Measurements from ENCODE around the gene APOL2. TPM values are rescaled to one million over a fixed set of nuclear protein-coding genes. Genes with fewer than 3 reads are reported as not detected.
"Not testable (repeated sequence)": the region's sequence is repeated elsewhere in the genome, so short reads cannot be mapped to it uniquely, and the experiment has no call there.

Gene APOL2
- total and polyA plus RNA-seq, 8 donors, result 29.0 to 63.0 (median 35.0) TPM

DNA sequence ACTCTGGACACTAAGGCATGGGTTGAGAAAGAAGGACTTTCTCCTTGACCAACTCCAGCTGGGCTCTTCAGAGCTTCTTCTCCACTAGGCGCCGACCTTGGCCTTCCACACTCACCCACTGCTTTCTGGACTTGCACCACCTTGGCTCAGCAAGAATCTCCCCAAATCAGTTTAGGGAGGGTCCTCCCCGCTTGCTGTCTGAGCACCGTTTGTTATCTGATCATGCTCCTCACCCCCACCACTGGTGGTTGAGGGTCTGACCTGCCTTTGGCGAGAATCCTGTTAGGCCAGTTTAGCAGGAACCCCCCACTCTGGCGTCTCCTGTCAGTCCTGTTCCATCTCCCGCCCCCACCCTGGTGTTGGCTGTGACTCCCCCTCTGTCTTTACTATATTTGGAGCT lies 10.4 kb downstream of the APOL2 start:
- Histone ChIP-seq H3K4me1 (peaks cover 0 to 13% of the 10 kb centered on the region in 2 donors), H3K4me3 (no peak overlapping the region), H3K9me3 (no peaks in the 10 kb centered on the region), H3K36me3 (peaks cover 3 to 88% of the 10 kb centered on the region in 2 donors), H3K27ac (no peak overlapping the region), H3K27me3 (no peaks in the 10 kb centered on the region)
- no peak for DNase-seq
- no peak for ATAC-seq
- no peak for TF ChIP-seq CTCF (IDR thresholded peaks at IDR 0.05)
- intact Hi-C loops (cut with DNase I), result no loop called here

DNA sequence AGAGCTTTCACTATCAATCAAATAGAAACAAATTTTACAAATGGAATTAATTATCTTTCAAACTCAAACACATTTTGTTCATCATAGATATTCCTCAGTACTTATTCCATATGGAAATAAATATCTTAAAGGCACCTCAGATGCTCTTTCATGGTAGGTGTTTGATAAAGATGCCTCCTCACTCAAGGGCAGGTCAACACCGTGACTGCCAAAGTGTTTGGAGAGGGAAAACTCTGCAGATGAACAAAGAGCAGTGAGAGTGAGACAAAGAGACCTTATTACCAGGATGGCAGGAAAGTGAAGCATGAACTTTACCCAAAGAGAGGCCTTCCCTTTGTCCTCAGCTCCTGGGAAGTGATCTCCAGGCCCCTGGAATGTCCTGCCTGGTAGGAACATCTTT lies 11.0 kb downstream of the APOL2 start:
- peaks cover 3 to 83% of the 10 kb centered on the region in 2 donors for H3K36me3 ChIP-seq
- H3K27ac ChIP-seq; H3K9me3 ChIP-seq; H3K4me3 ChIP-seq; H3K27me3 ChIP-seq; DNase-seq; H3K4me1 ChIP-seq; intact Hi-C loops (cut with DNase I); ATAC-seq: not testable (repeated sequence)

DNA sequence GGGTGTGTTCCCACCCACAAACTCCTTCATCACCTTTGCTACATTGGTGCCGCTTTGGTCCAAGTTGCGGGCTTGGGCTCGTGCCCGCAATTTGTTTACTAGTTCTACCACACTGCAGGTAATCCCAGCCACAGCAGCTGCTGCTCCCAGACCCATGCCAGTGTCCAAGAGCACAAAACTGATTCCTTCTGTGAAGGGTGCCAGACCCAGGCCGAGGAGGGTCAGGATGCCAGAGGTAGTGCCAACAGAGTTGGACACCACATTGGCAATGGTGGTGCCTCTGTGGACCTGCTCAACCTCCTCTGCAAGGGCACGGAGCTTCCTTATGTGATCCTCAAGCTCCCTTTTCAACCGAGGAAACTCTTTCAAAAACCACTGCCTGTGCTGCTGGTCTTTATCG lies 11.5 kb downstream of the APOL2 start:
- Histone ChIP-seq H3K36me3 (peaks cover 3 to 77% of the 10 kb centered on the region in 2 donors), H3K27ac (no peak overlapping the region), H3K4me1 (peaks cover 0 to 1% of the 10 kb centered on the region in 2 donors), H3K4me3 (no peak overlapping the region), H3K9me3 (no peaks in the 10 kb centered on the region), H3K27me3 (no peaks in the 10 kb centered on the region)
- intact Hi-C loops (cut with DNase I), result no loop called here
- DNase-seq, result no peak
- no peak for ATAC-seq
- TF ChIP-seq CTCF (IDR thresholded peaks at IDR 0.05), result no peak

- H3K9me3 ChIP-seq, result no peaks in the 10 kb centered on the region
- H3K27me3 ChIP-seq, result no peaks in the 10 kb centered on the region
- ATAC-seq (no peak), DNase-seq (no peak)
- H3K4me3 ChIP-seq, result no peak overlapping the region
- intact Hi-C loops (cut with DNase I), result no loop called here
- TF ChIP-seq CTCF (IDR thresholded peaks at IDR 0.05), result no peak
- H3K27ac ChIP-seq, result no peak overlapping the region
- H3K4me1 ChIP-seq, result no peaks in the 10 kb centered on the region
- H3K36me3 ChIP-seq, result peaks cover 3 to 73% of the 10 kb centered on the region in 2 donors
These were observed 11.9 kb downstream of the APOL2 start for GRCh38 chr22:36227396-36227795.

DNA sequence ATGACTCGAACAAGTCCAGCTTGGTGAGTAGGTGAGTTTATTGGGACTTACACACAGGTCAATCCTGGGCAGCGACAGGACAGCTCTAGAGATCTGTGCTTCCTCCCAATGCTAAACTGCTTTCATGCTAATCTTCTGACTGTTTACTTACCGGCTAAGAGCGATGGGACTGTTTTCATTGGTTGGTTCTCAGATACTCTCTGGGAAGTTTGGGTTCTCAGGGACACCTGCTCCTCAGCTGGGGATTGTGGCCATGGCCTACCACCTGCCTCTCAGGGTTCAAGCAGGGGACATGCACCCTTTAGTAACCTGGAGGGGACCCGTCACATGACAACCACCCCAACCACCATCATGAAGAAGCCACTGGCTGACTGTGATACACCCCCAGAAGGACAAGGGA lies 13.1 kb downstream of the APOL2 start:
- Histone ChIP-seq H3K27ac (no peak overlapping the region), H3K27me3 (no peaks in the 10 kb centered on the region), H3K4me1 (peaks cover 0 to 4% of the 10 kb centered on the region in 2 donors), H3K36me3 (peaks cover 0 to 61% of the 10 kb centered on the region in 2 donors), H3K4me3 (no peak overlapping the region), H3K9me3 (no peaks in the 10 kb centered on the region)
- ATAC-seq (no peak), DNase-seq (no peak)
- no peak for TF ChIP-seq CTCF (IDR thresholded peaks at IDR 0.05)
- intact Hi-C loops (cut with DNase I), result no loop called here

DNA sequence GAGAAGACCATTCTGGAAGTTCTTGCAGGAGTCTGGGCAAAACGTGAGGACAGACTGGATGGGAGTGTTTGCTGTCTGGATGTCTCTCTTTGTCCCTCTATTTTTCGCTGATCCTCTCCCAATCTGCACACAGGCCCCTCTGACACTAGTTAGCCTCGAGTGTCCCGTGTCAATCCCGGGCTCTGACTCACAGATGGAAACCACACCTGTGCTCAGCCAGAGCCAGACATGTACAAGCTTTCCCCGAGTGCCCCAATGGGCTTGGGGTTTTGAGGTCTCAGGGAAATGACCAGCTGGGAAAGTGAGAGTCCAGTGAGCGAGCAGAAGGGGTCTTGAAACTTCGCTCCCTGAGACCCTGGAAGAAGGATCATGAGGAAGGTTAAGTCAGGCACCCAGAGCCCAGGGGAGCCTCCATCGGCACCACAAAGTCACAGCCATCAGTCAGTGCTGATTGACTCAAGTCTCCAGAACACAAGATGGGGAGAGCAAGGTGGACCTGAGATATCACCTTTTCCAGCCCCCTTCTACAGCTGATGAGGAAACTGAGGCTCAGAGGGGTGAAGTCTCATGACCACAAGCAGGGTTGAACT lies 13.9 kb downstream of the APOL2 start:
- Histone ChIP-seq H3K27ac (no peak overlapping the region), H3K9me3 (no peaks in the 10 kb centered on the region), H3K36me3 (peaks cover 0 to 53% of the 10 kb centered on the region in 2 donors), H3K4me3 (no peak overlapping the region), H3K4me1 (peaks cover 0 to 4% of the 10 kb centered on the region in 2 donors), H3K27me3 (no peaks in the 10 kb centered on the region)
- TF ChIP-seq CTCF (IDR thresholded peaks at IDR 0.05), result no peak
- ATAC-seq, result no peak
- intact Hi-C loops (cut with DNase I), result no loop called here
- DNase-seq, result no peak

All from left lung (tissue), 10 donors.